ENCODE results near the gene ENTPD2.
"Not testable (repeated sequence)": the region's sequence is repeated elsewhere in the genome, so short reads cannot be mapped to it uniquely, and the experiment has no call there.

The ENTPD2 gene

DNA sequence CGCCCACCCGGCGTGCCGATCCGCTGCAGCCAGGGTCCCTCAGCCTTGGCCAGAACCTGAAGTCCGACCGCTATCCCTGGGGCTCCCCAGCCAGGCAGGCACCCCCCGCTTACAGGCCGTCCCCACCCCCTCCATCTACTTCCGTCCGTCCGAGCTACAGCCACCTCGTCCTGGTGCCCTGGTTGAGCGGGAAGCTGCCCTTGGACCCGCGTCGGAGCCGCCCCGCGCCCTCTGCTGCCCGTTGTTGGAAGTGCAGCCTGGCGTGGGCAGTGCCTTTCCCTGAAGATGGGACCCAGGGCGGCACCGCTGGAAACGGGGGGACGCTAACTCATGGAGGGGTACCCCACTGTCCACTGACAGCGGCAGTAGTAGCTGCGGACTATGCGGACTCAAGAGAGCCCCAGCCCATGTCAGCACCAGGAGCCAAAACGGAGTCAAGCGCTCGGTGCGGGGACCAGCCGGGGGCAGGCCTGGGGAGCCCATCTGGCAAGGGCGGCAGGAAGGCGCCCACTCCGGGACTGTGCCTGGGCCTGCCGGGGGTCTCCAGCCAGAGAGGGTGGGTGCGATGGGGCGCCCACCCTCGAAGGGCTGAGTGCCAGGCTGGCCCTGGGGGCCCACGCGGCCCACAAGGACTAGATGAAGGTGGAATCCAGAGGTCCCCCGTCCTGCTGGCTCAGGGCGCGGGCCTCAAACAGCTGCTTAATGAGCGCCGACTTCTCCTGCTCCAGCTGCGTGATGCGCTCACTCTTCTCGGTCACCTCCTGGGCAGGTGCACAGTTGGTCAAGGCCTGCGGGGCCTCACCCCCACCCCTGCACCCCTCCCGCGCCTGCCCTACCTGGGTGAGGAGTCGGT is 10.4 kb upstream of the ENTPD2 start:
- no peak for DNase-seq (ENCODE audit: low read depth)

DNA sequence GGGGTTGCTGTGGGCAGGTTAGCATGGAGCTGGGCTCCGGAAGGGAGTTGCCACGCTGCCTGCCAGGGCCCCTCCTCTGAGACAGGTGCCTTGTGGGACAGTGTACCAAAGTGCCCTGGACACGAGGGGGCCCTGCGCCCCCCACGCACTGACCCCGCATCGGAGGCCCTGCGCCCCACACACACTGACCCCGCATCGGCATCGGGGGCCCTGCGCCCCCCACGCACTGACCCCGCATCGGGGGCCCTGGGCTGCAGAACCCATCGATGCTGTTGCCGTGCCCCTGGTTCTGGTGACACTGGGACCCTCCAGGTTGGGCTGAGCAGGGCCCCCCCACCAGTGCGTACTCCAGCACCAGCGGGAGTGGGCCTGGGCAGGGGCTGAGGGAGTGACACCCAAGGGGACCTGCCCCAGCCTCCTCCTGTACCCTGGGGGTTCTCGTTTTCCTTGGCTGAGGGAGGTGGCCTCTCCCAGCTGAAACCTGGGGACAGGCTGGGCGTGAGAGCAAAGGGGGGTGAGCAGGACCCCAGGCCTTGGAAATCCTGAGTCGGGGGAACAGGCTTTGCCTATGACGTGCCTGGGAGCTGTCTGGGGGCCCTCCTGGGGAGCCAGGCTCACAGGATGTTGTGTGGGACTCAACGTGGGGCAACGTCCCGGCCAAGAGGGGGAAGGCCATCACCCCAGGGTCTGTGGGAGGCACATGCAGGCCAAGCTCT is 9.6 kb upstream of the ENTPD2 start:
- DNase-seq (ENCODE audit: low read depth) = no peak

DNA sequence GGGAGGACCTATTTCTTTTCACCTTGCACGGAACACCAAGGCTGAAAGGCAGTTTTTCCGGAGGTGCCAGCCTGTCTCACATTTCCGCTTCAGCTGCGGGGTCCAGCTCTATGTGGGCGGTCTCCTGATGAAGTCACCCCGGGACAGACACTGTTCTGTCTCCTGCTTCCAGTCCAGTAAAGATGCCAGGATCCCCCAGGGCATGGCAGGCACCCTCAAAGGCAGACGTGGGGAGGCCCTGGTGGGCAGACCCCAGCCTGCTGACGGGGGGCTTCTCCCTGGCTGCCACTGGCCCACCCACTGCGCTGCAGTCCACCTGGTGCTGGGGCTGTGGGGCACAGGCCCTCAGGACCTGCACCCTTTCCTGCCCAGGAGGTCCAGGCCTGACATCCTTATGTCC is 8.9 kb upstream of the ENTPD2 start:
- DNase-seq (ENCODE audit: low read depth) = not testable (repeated sequence)

DNA sequence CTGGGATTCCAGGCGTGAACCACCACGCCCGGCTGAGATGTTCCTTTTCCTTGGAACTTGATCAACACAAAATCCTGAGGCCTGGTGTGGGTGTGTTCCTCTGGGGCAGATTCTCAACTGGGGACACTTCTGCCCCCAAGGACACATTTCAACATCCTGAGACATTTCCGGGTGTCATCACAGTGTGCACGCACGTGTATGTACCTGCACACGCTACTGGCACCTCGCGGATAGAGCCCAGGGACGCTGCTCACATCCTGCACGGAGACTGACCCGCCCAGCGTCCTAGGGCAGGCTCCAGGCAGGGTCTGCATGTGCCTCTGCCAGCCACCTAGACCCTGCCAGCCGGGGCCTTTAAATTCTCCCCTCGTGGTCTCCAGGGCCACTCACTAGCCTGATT is 8.5 kb upstream of the ENTPD2 start:
- no peak for DNase-seq (ENCODE audit: low read depth)

DNA sequence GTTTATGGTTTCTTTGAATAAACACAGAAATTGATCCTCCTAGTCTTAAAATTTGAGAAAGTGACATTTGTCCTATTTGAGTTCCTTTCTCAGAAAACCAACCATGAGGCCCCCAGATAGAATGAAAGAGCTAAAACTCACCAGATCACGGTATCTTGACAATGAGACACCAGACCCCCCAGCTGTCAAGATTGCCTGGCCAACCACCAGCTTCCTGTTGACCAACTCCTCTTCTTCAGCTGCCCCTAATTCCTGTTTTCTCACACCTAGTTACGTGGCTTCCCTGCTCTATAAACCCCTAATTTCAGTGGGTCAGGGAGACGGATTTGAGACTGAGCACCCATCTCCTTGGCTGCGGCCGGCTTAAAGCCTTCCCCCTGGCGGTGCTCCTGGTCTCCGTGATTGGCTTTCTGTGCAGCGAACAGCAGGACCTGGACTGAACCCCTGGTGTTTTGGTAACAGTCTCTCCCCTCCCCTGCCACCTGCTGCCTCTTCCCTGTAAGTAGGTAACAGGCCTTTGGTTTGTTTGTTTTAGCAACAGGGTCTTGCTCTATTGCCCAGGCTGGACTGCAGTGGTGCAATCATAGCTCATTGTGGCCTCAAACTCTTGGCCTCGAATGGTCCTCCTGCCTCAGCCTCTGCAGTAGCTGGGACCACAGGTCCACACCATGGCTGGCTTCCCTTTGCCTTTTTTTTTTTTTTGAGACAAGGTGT is 4.8 kb upstream of the ENTPD2 start:
- no peak for DNase-seq (ENCODE audit: low read depth)

DNA sequence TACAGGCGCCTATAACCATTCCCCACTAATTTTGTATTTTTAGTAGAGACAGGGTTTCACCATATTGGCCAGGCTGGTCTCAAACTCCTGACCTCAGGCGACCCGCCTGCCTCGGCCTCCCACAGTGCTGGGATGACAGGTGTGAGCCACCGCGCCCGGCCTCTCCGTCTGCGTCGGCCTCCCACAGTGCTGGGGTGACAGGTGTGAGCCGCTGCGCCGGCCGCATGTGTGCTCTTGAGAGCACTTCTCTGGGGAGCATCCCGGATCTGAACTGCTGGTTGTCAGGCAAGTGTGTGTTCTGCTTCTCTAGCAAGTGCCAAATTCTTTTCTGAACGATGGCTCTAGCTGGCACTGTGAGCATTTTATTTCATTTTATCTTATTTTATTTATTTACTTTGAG is 3.7 kb upstream of the ENTPD2 start:
- DNase-seq (ENCODE audit: low read depth) = no peak

DNA sequence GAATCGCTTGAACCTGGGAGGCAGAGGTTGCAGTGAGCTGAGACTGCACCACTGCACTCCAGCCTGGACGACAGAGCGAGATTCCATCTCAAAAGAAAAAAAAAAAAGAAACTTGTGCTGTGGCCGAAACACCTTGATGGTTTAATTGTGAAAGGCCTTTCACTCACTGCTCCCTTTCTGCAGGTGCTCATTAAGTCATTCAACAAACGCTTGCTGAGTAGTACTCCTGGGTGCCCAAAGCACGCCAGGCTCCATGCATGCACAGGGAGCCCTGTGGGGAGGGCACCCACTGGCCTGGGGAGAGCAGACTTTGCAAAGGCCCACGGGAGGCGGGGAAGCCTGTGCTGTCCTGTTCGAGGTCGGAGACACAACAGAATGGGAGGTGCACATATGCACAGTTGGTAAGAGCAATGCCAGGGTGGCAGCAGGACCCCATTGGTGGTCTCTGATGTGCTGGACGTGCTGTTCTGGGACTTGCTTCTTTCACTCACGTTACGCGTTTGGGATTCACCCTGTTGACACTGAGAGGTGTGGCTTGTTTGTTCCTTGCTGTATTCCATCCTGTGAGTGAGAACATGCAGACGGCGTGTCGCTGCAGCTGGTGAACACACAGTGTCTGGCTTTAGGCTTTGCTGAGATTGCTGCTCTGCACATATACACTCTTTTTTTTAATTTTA is 3.0 kb upstream of the ENTPD2 start:
- no peak for DNase-seq (ENCODE audit: low read depth)

DNA sequence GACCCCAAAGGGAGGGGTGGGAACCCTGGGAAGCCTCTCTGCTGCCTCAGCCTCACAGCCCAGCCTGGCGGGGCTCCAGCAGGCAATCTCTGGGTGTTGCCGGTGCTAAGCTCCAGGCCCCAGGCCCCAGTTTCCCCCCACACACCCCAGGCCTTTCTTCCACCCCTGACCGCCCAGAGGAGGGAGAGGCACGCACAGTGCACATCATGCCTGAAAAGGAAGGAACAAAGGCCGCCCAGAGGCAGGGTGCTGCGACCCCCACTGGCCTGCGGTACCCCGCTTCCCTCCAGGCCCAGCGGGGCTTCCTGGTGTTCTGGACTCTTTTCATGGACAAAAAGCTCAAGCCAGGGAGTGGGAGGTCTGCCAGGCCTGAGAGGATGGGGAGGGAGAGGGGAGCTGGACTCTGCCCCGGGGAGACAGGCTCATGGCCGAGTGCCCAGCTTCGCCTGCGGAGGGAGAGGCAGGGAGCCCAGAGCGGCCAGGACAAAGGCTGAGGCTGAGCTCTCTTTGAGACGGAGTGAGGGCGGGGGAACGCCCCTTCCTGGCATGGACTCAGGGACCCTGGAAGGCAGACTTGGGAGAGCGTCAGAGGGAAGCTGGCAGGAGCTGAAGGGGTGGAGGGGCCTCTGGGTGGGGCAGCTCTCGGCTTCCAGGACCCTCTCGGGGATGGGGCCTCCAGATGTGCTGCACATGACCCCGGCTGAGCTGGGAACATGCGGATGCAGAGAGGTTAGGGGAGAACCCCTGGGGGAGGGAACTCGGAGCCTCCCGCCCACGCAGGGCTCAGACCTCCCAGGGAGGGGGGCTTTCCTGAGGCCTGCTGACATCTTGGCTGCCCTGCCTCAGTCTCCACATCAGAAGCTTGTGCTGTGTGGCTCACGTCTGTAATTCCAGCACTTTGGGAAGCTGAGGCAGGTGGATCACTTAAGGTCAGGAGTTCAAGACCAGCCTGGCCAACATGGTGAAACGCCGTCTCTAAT is 1.8 kb upstream of the ENTPD2 start:
- DNase-seq (ENCODE audit: low read depth) = peak; percentile 52

DNA sequence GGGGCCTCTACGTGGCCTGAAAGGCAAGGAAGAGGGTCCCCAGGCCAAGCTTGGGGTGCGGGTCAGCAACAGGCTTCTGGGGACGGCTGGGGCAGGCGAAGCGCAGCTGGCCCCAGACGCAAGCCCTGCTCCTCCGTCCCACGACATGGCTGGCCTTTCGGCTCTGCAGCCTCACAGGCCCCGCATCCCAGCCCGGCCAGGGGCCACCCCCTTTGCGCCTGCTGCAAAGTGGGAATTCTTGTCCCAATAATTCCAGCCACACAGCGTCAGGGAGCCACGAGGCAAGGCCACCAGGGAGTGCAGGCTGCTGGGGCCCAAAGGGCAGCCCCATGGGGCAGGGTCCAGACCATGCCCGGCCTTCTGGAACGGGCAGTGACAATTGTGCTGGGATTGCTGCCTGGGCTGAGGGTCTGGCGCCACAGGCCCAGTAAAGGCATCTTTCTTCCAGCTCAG is 1.1 kb upstream of the ENTPD2 start:
- no peak for DNase-seq (ENCODE audit: low read depth)

DNA sequence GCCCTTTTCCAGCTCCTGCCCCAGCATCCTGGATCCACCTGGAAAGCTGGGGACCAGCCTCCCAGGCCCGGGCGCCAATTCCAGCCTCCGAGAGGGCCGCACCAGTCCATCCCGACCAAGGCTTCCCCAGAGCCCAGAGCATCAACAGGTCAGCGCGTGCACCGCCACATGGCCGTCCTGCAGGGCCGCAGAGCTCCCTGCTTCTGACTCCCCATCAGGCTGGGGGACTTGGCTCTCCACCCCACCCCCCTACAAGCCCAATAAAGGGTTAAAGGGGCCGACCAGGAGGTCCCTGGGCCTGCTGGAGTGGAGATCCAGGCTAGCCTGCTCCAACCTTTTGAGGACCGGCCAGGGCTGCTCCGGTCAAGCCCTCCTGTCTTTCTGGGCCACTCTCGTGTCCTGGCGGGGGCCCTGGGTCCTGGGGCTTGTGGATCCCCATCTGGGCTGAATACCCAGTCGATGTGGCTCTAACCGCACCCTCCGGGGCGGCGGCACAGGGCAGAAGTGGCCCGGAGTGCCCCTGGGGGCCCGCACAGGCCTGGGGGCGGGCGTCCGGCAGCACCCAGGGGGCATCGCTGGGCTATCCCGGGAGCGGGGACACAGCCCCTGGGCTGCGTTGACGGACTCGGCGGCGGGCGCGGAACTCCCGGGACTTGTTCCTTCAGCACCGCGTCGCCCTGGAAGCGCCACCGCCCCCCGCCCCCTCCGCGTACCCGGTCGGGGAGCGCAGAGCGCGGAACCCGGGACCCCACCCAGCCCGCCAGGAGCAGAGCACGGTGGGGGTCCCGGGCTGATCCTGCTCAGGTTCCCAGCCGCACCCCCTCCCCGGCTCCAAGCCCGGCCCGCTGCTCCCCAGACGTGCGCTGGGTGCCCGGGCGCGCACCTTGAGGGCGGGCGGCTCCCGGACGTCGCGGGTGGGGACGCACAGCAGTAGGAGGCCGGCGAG is 590 bp downstream of the ENTPD2 start:
- no peak for DNase-seq (ENCODE audit: low read depth)

DNA sequence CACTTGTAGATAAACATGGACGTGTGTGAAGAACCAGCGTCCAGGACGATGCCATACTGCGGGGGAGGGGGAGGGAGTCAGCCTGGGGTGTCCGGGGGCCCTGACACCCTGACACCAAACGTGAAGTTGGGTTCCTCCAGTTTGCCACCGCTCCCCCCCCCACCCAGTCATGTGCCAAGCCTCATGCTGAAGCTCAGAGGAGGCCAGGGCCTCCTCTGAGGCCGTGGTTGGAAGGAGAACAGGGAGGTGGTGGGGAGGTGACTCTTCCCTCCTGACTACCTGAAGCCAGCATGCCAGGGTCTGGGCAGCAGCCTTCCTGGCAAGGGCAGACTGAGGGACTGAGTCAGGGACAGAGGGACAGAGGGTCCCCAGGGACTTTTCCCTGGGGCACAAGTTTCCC is 1.6 kb downstream of the ENTPD2 start:
- DNase-seq (ENCODE audit: low read depth) = no peak

DNA sequence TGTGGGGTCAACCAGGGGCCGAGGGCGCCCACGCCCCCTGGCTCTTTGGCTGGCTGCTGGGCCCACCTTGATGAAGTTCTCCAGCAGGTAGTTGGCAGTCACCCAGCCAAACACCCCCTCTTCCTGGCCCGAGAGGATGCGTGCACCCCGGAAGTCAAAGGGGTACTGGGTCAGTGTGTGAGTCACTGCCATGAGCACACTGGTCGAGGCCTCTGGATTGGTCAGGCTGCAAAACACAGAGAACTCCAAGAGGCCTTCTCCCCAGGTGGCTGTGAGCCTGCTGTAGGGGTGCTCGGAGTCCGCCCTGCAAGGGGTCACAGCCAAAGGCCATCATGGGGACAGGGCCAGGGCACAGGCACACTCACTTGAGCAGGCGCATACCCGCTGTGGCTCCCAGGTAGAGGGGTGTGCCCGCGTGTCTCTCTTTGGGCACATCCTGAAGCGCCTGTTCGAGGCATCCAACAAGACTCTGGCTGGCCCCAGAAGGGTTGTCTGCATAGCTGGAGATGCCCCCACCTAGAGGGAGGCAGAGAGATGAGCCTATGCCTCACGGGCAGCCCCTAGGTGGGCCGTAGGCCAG is 2.6 kb downstream of the ENTPD2 start:
- DNase-seq (ENCODE audit: low read depth) = no peak

DNA sequence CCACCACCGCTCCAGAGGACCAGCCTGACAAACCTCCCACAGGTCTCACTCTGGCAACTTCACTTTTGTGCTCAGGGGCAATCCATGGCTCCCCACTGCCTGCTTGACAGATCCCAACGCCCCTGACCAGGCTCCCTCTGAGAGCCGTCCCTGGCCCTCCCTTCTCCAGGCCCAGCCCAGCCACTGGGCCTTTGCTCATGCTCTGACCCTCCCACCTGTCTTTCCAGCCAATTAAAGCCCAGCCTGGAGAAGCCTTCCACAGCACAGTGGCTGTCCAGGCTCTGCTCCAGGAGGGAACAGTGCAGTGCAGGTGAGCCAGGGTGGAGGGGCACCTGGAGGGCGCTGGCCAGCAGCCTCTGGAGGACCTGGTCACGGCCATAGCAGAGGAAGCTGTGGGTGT is 3.3 kb downstream of the ENTPD2 start:
- no peak for DNase-seq (ENCODE audit: low read depth)

DNA sequence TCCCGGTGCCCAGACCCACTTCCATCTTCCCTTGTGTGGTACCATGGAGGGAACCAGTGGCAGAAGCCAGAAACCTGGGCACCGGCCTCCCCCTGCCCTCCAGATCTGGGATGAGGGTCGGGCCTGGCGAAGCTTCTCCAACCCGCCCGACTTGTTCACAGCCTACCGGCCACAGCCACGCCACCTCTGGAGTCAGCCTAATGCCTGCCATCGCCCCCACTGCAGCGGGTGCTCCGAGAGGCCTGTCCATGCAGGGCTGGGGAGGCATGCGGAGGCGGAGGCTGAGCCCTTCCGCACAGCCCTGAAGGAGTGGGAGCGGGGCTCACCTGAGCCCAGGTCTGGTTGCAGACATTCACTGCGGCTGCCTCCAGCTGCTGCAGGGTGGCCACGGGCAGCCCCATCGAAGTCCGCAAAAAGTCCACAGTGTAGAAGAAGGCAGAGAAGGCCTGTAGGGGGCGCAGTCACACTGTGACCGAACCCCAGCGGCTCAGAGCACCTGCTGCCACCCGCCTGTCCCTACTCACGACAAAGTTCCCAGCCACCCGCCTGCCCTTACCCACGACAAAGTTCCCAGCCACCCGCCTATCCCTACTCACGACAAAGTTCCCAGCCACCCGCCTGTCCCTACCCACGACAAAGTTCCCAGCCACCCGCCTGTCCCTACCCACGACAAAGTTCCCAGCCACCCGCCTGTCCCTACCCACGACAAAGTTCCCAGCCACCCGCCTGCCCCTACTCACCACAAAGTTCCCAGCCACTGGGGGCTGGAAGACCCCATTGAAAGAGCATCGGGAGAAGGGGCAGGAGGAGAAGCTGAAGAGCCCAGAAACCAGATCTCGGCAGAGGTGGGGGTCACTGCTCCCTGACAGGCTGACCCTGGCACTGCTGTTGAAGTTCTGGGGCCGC is 4.1 kb downstream of the ENTPD2 start:
- no peak for DNase-seq (ENCODE audit: low read depth)

DNA sequence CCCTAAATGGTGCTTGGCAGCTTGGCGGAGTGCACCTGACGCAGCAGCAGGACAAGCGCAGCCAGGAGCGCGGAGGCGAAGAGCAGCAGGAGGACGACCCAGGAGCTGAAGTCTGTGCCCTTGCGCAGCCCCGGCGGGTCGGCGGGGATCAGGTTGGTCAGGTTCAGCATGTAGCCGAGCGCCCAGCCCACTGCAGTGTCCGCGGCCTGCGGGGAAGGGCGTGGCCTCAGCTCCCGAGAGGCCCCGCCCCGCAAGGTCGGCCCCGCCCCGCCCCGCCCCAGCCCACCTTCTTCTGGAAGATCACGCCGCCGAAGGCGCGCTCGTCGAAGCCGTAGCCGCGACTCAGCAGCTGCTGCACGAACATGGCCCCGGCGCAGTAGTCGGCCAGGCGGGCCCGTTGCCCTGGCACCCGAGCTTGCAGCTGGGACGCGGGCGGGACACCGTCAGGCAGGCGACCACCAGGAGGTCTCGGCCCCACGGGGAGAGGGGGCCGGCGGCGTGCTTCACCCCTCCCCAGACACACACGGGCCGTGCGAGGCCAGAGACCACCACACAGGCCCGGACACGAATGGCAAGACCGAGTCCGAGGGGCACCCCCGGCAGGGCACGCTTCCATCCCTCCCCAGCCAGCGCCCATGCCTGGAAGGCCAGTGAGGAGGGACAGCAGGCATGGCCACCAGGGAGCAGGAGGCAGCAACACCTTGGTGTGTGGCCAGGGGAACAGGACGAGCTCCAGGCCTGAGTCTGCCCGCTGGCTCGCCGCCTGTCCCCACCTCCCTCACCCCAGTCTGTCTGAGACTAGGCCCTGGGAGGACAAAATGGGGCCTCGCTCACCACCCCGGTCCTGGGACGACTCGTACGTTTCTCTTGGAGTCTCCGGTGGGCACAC is 5.0 kb downstream of the ENTPD2 start:
- no peak for DNase-seq (ENCODE audit: low read depth)

DNA sequence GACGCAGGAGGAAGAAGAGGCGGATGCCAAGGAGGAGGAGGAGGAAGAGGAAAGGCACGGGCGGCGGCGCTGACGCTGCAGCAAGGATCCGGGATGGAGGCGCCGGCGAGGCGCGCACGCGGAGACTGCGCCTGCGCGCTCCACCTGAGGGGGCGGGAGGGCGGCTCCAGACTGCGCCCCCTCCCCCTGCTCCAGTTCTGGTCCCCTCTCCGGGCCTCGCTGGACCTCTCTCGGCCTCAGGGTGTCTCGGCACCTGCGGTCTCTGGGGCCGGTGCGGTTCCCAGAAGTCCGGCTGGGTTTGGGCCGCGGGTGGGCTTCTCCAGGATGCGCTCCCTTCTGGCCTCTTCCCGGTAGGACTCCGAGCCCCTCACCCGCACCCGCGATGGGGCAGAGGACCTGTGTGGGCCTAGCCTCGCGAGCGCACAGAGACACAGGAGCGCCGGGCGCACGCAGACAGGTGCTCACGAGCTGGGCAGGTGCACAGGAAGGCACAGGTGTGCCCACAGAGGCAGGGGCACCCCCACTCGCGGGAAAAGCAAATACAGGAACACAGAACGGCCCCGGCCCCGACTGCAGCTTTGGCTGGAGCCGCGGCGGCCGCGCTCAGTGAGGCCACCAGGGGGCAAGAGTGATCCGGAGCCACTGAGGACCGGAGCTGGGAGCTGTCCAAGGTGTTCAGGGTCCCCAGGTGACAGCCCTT is 7.6 kb downstream of the ENTPD2 start, which contains the start of gene NPDC1:
Gene NPDC1 (minus strand): TSS at position 90 of the 700 bp plus-strand sequence. CDS start 188 bp downstream, outside the sequence.
- DNase-seq (ENCODE audit: low read depth) = peak; percentile 37
